HepG2 (cell line): ENCODE results near the gene TPSB2. TPM values are rescaled to one million over a fixed set of nuclear protein-coding genes. Genes with fewer than 3 reads are reported as not detected.
A peak's percentile ranks its signal among the peaks of the same experiment; 100 is the strongest.

Experiments
- ATAC-seq: fragments of 200-7000 bp; cut with Tn5 transposase; 3 replicates; pipeline ENCODE4 v1.9.1; 2020; ENCODE audit warnings: mild to moderate bottlenecking, moderate library complexity
- BruUV-seq: library from RNA; stranded (reverse); fragments of 400-500 nt; replicated peaks from 2 replicates; lab custom pipeline; 2021; lab: Mats Ljungman, UMichigan
- CTCF ChIA-PET: fragments of 300-600 bp; formaldehyde crosslinking; extraction: SDS; loops from one replicate; lab custom pipeline; 2021; ENCODE audit warnings: low total read pairs, inconsistent platforms, low intra/inter-chr PET ratio; lab: Yijun Ruan, JAX
- POLR2A ChIA-PET: fragments of 350-600 bp; sonication (Branson Sonifier 250); formaldehyde crosslinking; loops from one replicate; lab custom pipeline; 2020; ENCODE audit warnings: antibody characterized with exemption, inconsistent platforms; lab: Yijun Ruan, JAX
- DNase-seq: peaks from one replicate; pipeline ENCODE4 v3.0.0-alpha.2; 2015; ENCODE audit warnings: low spot score
- FAIRE-seq: peaks from 3 replicates; lab custom pipeline; 2011; peaks lifted over from hg19 to GRCh38; lab: Jason Lieb, UNC
- H2AFZ ChIP-seq: one replicate; pipeline ENCODE4 v1.6.1; 2011; ENCODE audit warnings: low read length, inconsistent platforms
- H3K27ac ChIP-seq: fragments of 300-600 bp; 3 replicates; pipeline ENCODE4 v1.8.0; 2011; ENCODE audit warnings: mixed run types, mild to moderate bottlenecking, mixed read lengths, low read length, inconsistent platforms; ENCODE audit not compliant: insufficient read depth; ENCODE audit errors: extremely low read length
- H3K27me3 ChIP-seq, 2 experiments: fragments of 200-600 bp in 1 of 2; 2 replicates in 1 of 2; 3 replicates in 1 of 2; pipeline versions ENCODE4 v1.6.0 to v1.8.0; 2011; ENCODE audit warnings: low read length in 2 of 2, mild to moderate bottlenecking in 2 of 2, moderate library complexity in 2 of 2, inconsistent platforms in 1 of 2; ENCODE audit not compliant: insufficient read depth in 2 of 2, control insufficient read depth in 1 of 2
- H3K36me3 ChIP-seq, 2 experiments: fragments of 200-600 bp in 1 of 2; replicated peaks in 1 of 2; 2 replicates in 1 of 2; 3 replicates in 1 of 2; pipeline versions ENCODE4 v1.5.1 to v1.8.0; 2011; ENCODE audit warnings: low read length in 2 of 2, inconsistent platforms in 1 of 2; ENCODE audit not compliant: insufficient read depth in 2 of 2, control insufficient read depth in 1 of 2
- H3K4me1 ChIP-seq: 2 replicates; pipeline ENCODE4 v1.5.1; 2012; ENCODE audit warnings: low read length, inconsistent platforms; ENCODE audit not compliant: insufficient read depth
- H3K4me2 ChIP-seq: 2 replicates; pipeline ENCODE4 v1.6.0; 2011; ENCODE audit warnings: low read depth, low read length, inconsistent platforms
- H3K4me3 ChIP-seq, 3 experiments: fragments of 200-600 bp in 1 of 3; sonication (generic), shearing (Covaris generic) in 1 of 3; replicated peaks in 1 of 3; 2 replicates each; pipeline ENCODE4 v1.5.1; 2011 to 2016; ENCODE audit warnings: low read length in 3 of 3, inconsistent platforms in 2 of 3, low read depth in 2 of 3, mild to moderate bottlenecking in 2 of 3, control low read depth in 1 of 3, mixed read lengths in 1 of 3; ENCODE audit not compliant: insufficient read depth in 1 of 3
- H3K79me2 ChIP-seq: one replicate; pipeline ENCODE4 v1.6.1; 2011; ENCODE audit warnings: low read length, inconsistent platforms; ENCODE audit not compliant: insufficient read depth
- H3K9ac ChIP-seq: 2 replicates; pipeline ENCODE4 v1.6.0; 2011; ENCODE audit warnings: mild to moderate bottlenecking, low read depth, low read length, inconsistent platforms; ENCODE audit not compliant: insufficient read depth
- H3K9me3 ChIP-seq: 2 replicates; pipeline ENCODE4 v1.5.1; 2012; ENCODE audit warnings: mild to moderate bottlenecking, low read length
- H4K20me1 ChIP-seq: 2 replicates; pipeline ENCODE4 v1.6.0; 2011; ENCODE audit warnings: inconsistent platforms, mild to moderate bottlenecking, low read length, moderate library complexity; ENCODE audit not compliant: insufficient read depth
- ARNT ChIP-seq: fragments of 450-650 bp; IDR thresholded peaks from 2 replicates; pipeline ENCODE4 v1.6.1; 2017
- ARNTL ChIP-seq: sonication (generic); formaldehyde crosslinking; IDR thresholded peaks from 2 replicates; pipeline ENCODE4 v1.4.0; 2020; ENCODE audit warnings: mild to moderate bottlenecking, missing genetic modification reagents
- CEBPB ChIP-seq: IDR thresholded peaks from 2 replicates; pipeline ENCODE4 v1.6.1; 2011; ENCODE audit warnings: low read depth, low read length, improper control_type of control experiment, borderline replicate concordance
- CTCF ChIP-seq: sonication (generic); formaldehyde crosslinking; IDR thresholded peaks from 2 replicates; pipeline ENCODE4 v1.5.0; 2020; ENCODE audit warnings: mild to moderate bottlenecking, missing genetic modification reagents, moderate library complexity
- FOXJ3 ChIP-seq: sonication (generic); formaldehyde crosslinking; IDR thresholded peaks from 2 replicates; pipeline ENCODE4 v1.4.0; 2020; ENCODE audit warnings: missing genetic modification reagents, mild to moderate bottlenecking, borderline replicate concordance
- KDM5B ChIP-seq: sonication (generic); formaldehyde crosslinking; IDR thresholded peaks from 2 replicates; pipeline ENCODE4 v1.4.0; 2020; ENCODE audit warnings: missing genetic modification reagents, mild to moderate bottlenecking, borderline replicate concordance
- RBM22 ChIP-seq: fragments of 200-400 bp; formaldehyde crosslinking; optimal IDR thresholded peaks from 2 replicates; pipeline ENCODE3; 2017; ENCODE audit warnings: mild to moderate bottlenecking, low read length, moderate library complexity
- RELA ChIP-seq: sonication (generic); formaldehyde crosslinking; IDR thresholded peaks from 2 replicates; pipeline ENCODE4 v1.4.0; 2020; ENCODE audit warnings: missing genetic modification reagents
- RNF2 ChIP-seq: fragments of 450-650 bp; conservative IDR thresholded peaks from 2 replicates; pipeline ENCODE4 v1.6.1; 2016; ENCODE audit warnings: low read depth
- TBL1XR1 ChIP-seq: fragments of 150-350 bp; IDR thresholded peaks from 2 replicates; pipeline ENCODE4 v1.6.1; 2014; ENCODE audit warnings: borderline replicate concordance, low read length; ENCODE audit not compliant: partially characterized antibody
- TRIM24 ChIP-seq: sonication (generic); formaldehyde crosslinking; IDR thresholded peaks from 2 replicates; pipeline ENCODE4 v1.8.0; 2022; ENCODE audit warnings: mild to moderate bottlenecking, missing genetic modification reagents
- YEATS2 ChIP-seq: sonication (generic); formaldehyde crosslinking; IDR thresholded peaks from 2 replicates; pipeline ENCODE4 v1.4.0; 2020; ENCODE audit warnings: missing genetic modification reagents, borderline replicate concordance
- ZNF121 ChIP-seq: sonication (generic); formaldehyde crosslinking; IDR thresholded peaks from 2 replicates; pipeline ENCODE4 v1.5.0; 2020; ENCODE audit warnings: mild to moderate bottlenecking, missing genetic modification reagents
- ZNF496 ChIP-seq: sonication (generic); formaldehyde crosslinking; IDR thresholded peaks from 2 replicates; pipeline ENCODE4 v1.8.1; 2023; ENCODE audit warnings: mild to moderate bottlenecking, moderate library complexity, missing genetic modification reagents; ENCODE audit not compliant: insufficient replicate concordance
- ZNF782 ChIP-seq: sonication (generic); formaldehyde crosslinking; IDR thresholded peaks from 2 replicates; pipeline ENCODE4 v1.4.0; 2020; ENCODE audit warnings: missing genetic modification reagents, mild to moderate bottlenecking, borderline replicate concordance
- WGBS: methylation state at CpG from one replicate; pipeline ENCODE4 v1.1.6; 2017; ENCODE audit warnings: low lambda C conversion rate; 5-methylcytosine and 5-hydroxymethylcytosine counted together
- in situ Hi-C: cut with HindIII; loops from 2 replicates; pipeline ENCODE4 v1.10.0; 2017; ENCODE audit warnings: low pct_unique_long_range_greater_than_20kb; ENCODE audit not compliant: extremely low pct_ligation_motif_present
- intact Hi-C: fragments of 100-400 bp; cut with micrococcal nuclease; formaldehyde crosslinking; loops from one replicate; pipeline ENCODE4 v1.10.0; 2022; ENCODE audit not compliant: unreplicated experiment
- polyA plus RNA-seq, 8 experiments: library from polyadenylated mRNA; depleted of rRNA in 3 of 8; stranded (reverse) in 7 of 8; unstranded in 1 of 8; fragments of >200 nt; fragmentation: Illumina TruSeq in 4 of 8; extraction: Trizol in 4 of 8; gene quantifications; 2 replicates each; pipeline versions ENCODE4 v1.2.1 to v1.2.3, GENCODE V29; 2011 to 2016; ENCODE audit warnings: low read depth in 4 of 8, missing spikeins in 1 of 8, mixed read lengths in 1 of 8; ENCODE audit not compliant: insufficient read depth in 1 of 8
- total RNA-seq, 5 experiments: library from RNA; depleted of rRNA; stranded (reverse); fragments of >200 nt; fragmentation: Illumina TruSeq; extraction: Trizol; gene quantifications; 2 replicates each; pipeline ENCODE4 v1.2.3, GENCODE V29; 2016; ENCODE audit warnings: low read depth in 1 of 5

Gene TPSB2
- total and polyA plus RNA-seq, 2 of the 13 experiments (the other 11 are each of a cell fraction or from before 2014, with no cell fraction given), result not detected

GRCh38 chr16:1278477-1278876 is 48.5 kb upstream of the TPSB2 start:
- intact Hi-C loops (no loop called here), in situ Hi-C loops (no loop called here)
- no peaks in the 10 kb centered on the region for H3K4me1 ChIP-seq
- peaks cover 32 to 81% of the 10 kb centered on the region in 2 experiments for H3K27me3 ChIP-seq
- no peaks in the 10 kb centered on the region for H4K20me1 ChIP-seq
- 3% methylated on average over 4 of the region's 18 CpGs for WGBS
- H3K9ac ChIP-seq, result no peak overlapping the region
- no peak for FAIRE-seq
- no peak overlapping the region for H2AFZ ChIP-seq
- POLR2A ChIA-PET, result no interaction called here
- H3K79me2 ChIP-seq, result no peaks in the 10 kb centered on the region
- H3K9me3 ChIP-seq, result no peaks in the 10 kb centered on the region
- peak; percentile 14; the same call in 1 of the 2 replicates for TF ChIP-seq CTCF
- no peak for TF ChIP-seq FOXJ3
- no TSS peak for BruUV-seq
- ATAC-seq, result peak; percentile 18
- no peak for DNase-seq
- H3K4me2 ChIP-seq, result no peak overlapping the region
- CTCF ChIA-PET, result no interaction called here
- H3K36me3 ChIP-seq, result no peaks in the 10 kb centered on the region
- no peak overlapping the region for H3K4me3 ChIP-seq
- H3K27ac ChIP-seq, result no peak overlapping the region

GRCh38 chr16:1277617-1278282 is 47.8 kb upstream of the TPSB2 start:
- BruUV-seq, result no TSS peak
- H3K27me3 ChIP-seq, result peaks cover 32 to 82% of the 10 kb centered on the region in 2 experiments
- H3K36me3 ChIP-seq, result no peaks in the 10 kb centered on the region
- no peak for FAIRE-seq
- no peaks in the 10 kb centered on the region for H4K20me1 ChIP-seq
- H3K4me3 ChIP-seq, result no peak overlapping the region
- TF ChIP-seq RNF2 (no peak), ZNF496 (CRISPR knock-in tag) (no peak), RBM22 (no peak), TBL1XR1 (no peak), ARNT (no peak), YEATS2 (no peak), ARNTL (CRISPR knock-in tag) (no peak), TRIM24 (CRISPR knock-in tag) (no peak), ZNF782 (CRISPR knock-in tag) (no peak), KDM5B (CRISPR knock-in tag) (no peak), CEBPB (no peak), ZNF121 (CRISPR knock-in tag) (no peak), RELA (CRISPR knock-in tag) (no peak)
- peak; percentile 17; the same call in 2 of the 3 replicates for ATAC-seq
- no peak overlapping the region for H2AFZ ChIP-seq
- H3K79me2 ChIP-seq, result no peaks in the 10 kb centered on the region
- WGBS, result 3% methylated on average over 16 of the region's 21 CpGs
- intact Hi-C loops, result no loop called here
- H3K27ac ChIP-seq, result no peak overlapping the region
- no peak overlapping the region for H3K9ac ChIP-seq
- POLR2A ChIA-PET, result no interaction called here
- no peak for DNase-seq
- no peaks in the 10 kb centered on the region for H3K9me3 ChIP-seq
- in situ Hi-C loops, result no loop called here
- no peaks in the 10 kb centered on the region for H3K4me1 ChIP-seq
- H3K4me2 ChIP-seq, result no peak overlapping the region
- CTCF ChIA-PET, result no interaction called here
